ENCODE measurements around the gene SVEP1. TPM values are rescaled to one million over a fixed set of nuclear protein-coding genes. Genes with fewer than 3 reads are reported as not detected.

The SVEP1 gene
- total and polyA plus RNA-seq, 2 of the 13 experiments (the other 11 are each of a cell fraction or from before 2014, with no cell fraction given) = not detected

- H3K4me2 ChIP-seq (ENCODE audit: low read depth, low read length) = no peak overlapping the region
- CTCF ChIA-PET (ENCODE audit: low intra/inter-chr PET ratio, low total read pairs) = no interaction called here
- no peaks in the 10 kb centered on the region for H3K27me3 ChIP-seq (ENCODE audit: control insufficient read depth in 1 of 2, insufficient read depth in 2 of 2, low read length in 2 of 2)
- H4K20me1 ChIP-seq (ENCODE audit: insufficient read depth, low read length) = no peaks in the 10 kb centered on the region
- no peak overlapping the region for H3K9ac ChIP-seq (ENCODE audit: insufficient read depth, low read depth, low read length)
- no peaks in the 10 kb centered on the region for H3K79me2 ChIP-seq (ENCODE audit: insufficient read depth, low read length)
- POLR2A ChIA-PET = no interaction called here
- H3K4me1 ChIP-seq (ENCODE audit: insufficient read depth, low read length) = no peaks in the 10 kb centered on the region
- H3K27ac ChIP-seq (ENCODE audit: extremely low read length, insufficient read depth, low read length) = no peak overlapping the region
- DNase-seq (ENCODE audit: low spot score) = no peak
- H2AFZ ChIP-seq (ENCODE audit: low read length) = no peak overlapping the region
- no peaks in the 10 kb centered on the region for H3K9me3 ChIP-seq (ENCODE audit: low read length)
- intact Hi-C loops (cut with micrococcal nuclease; ENCODE audit: unreplicated experiment) (no loop called here), in situ Hi-C loops (cut with HindIII; ENCODE audit: extremely low pct_ligation_motif_present, low pct_unique_long_range_greater_than_20kb) (no loop called here)
- no TSS peak for BruUV-seq (replicated peaks)
- H3K36me3 ChIP-seq (replicated peaks in 1 of 2; ENCODE audit: control insufficient read depth in 1 of 2, insufficient read depth in 2 of 2, low read length in 2 of 2) = no peaks in the 10 kb centered on the region
- FAIRE-seq = no peak
- 8% methylated on average over 1 of the region's 1 CpG for WGBS (ENCODE audit: low lambda C conversion rate)
- no peak for TF ChIP-seq HNRNPK (IDR thresholded peaks at IDR 0.05; ENCODE audit: low read depth, low read length, poor library complexity, severe bottlenecking)
- TF ChIP-seq NAIF1 (CRISPR knock-in tag; IDR thresholded peaks at IDR 0.05; ENCODE audit: borderline replicate concordance) = no peak
- no peak for TF ChIP-seq MAFG (CRISPR knock-in tag; IDR thresholded peaks at IDR 0.05)
- no peak for TF ChIP-seq HDAC6 (IDR thresholded peaks at IDR 0.05; ENCODE audit: low read depth, low read length)
- TF ChIP-seq MBD4 (IDR thresholded peaks at IDR 0.05; ENCODE audit: borderline replicate concordance, low read length) = no peak
- no peak for TF ChIP-seq ZFP36L2 (CRISPR knock-in tag; IDR thresholded peaks at IDR 0.05)
- TF ChIP-seq KDM6A (CRISPR knock-in tag; IDR thresholded peaks at IDR 0.05; ENCODE audit: low read depth) = no peak
- no peak overlapping the region for H3K4me3 ChIP-seq (replicated peaks in 1 of 3; ENCODE audit: insufficient read depth in 1 of 3, low read depth in 2 of 3, low read length in 3 of 3)
- ATAC-seq = no peak
These were observed 93.3 kb downstream of the SVEP1 start for GRCh38 chr9:110486218-110486617.

GRCh38 chr9:110479481-110479880, 100.1 kb downstream of the SVEP1 start:
- intact Hi-C loops (cut with micrococcal nuclease; ENCODE audit: unreplicated experiment) (no loop called here), in situ Hi-C loops (cut with HindIII; ENCODE audit: extremely low pct_ligation_motif_present, low pct_unique_long_range_greater_than_20kb) (no loop called here)
- Histone ChIP-seq H3K27ac (ENCODE audit: extremely low read length, insufficient read depth, low read length) (no peak overlapping the region), H3K9me3 (ENCODE audit: low read length) (no peaks in the 10 kb centered on the region), H3K4me2 (ENCODE audit: low read depth, low read length) (no peak overlapping the region), H3K9ac (ENCODE audit: insufficient read depth, low read depth, low read length) (no peak overlapping the region), H3K79me2 (ENCODE audit: insufficient read depth, low read length) (no peaks in the 10 kb centered on the region), H3K4me1 (ENCODE audit: insufficient read depth, low read length) (no peaks in the 10 kb centered on the region), H4K20me1 (ENCODE audit: insufficient read depth, low read length) (no peaks in the 10 kb centered on the region), H3K27me3 (ENCODE audit: control insufficient read depth in 1 of 2, insufficient read depth in 2 of 2, low read length in 2 of 2) (no peaks in the 10 kb centered on the region), H3K36me3 (replicated peaks in 1 of 2; ENCODE audit: control insufficient read depth in 1 of 2, insufficient read depth in 2 of 2, low read length in 2 of 2) (no peaks in the 10 kb centered on the region), H2AFZ (ENCODE audit: low read length) (no peak overlapping the region), H3K4me3 (replicated peaks in 1 of 3; ENCODE audit: insufficient read depth in 1 of 3, low read depth in 2 of 3, low read length in 3 of 3) (no peak overlapping the region)
- DNase-seq (ENCODE audit: low spot score) (no peak), ATAC-seq (no peak), FAIRE-seq (no peak)
- POLR2A ChIA-PET = no interaction called here
- WGBS (ENCODE audit: low lambda C conversion rate) = 1% methylated on average over 5 of the region's 5 CpGs
- CTCF ChIA-PET (ENCODE audit: low intra/inter-chr PET ratio, low total read pairs) = no interaction called here
- no TSS peak for BruUV-seq (replicated peaks)
- no peak for TF ChIP-seq ZNF598 (CRISPR knock-in tag; IDR thresholded peaks at IDR 0.05; ENCODE audit: borderline replicate concordance)
- TF ChIP-seq POLR2A (IDR thresholded peaks at IDR 0.05; ENCODE audit: insufficient read depth in 1 of 2, low read depth in 2 of 2, low read length in 2 of 2) = no peak
- TF ChIP-seq KDM4B (CRISPR knock-in tag; IDR thresholded peaks at IDR 0.05) = no peak
- no peak for TF ChIP-seq NFYB (CRISPR knock-in tag; IDR thresholded peaks at IDR 0.05)
- TF ChIP-seq KAT2B (IDR thresholded peaks at IDR 0.05; ENCODE audit: borderline replicate concordance, low read depth, low read length) = no peak
- no peak for TF ChIP-seq RFX5 (IDR thresholded peaks at IDR 0.05; ENCODE audit: low read depth, low read length)
- no peak for TF ChIP-seq CEBPG (CRISPR knock-in tag; IDR thresholded peaks at IDR 0.05)
- TF ChIP-seq ZNF710 (CRISPR knock-in tag; IDR thresholded peaks at IDR 0.05; ENCODE audit: borderline replicate concordance) = no peak
- no peak for TF ChIP-seq MEIS2 (CRISPR knock-in tag; IDR thresholded peaks at IDR 0.05)
- TF ChIP-seq HHEX (CRISPR knock-in tag; IDR thresholded peaks at IDR 0.05) = no peak
- no peak for TF ChIP-seq ZSCAN20 (CRISPR knock-in tag; IDR thresholded peaks at IDR 0.05; ENCODE audit: borderline replicate concordance)
- no peak for TF ChIP-seq ZNF230 (CRISPR knock-in tag; IDR thresholded peaks at IDR 0.05)
- TF ChIP-seq DRAP1 (CRISPR knock-in tag; IDR thresholded peaks at IDR 0.05) = no peak
- TF ChIP-seq ZMYM3 (CRISPR knock-in tag; IDR thresholded peaks at IDR 0.05) = no peak
- TF ChIP-seq DMAP1 (CRISPR knock-in tag; IDR thresholded peaks at IDR 0.05) = no peak

All from HepG2 (cell line).